ENCODE measurements around the gene CPM. TPM values are rescaled to one million over a fixed set of nuclear protein-coding genes. Genes with fewer than 3 reads are reported as not detected.

The CPM gene
- total RNA-seq, 6 experiments from 2014 or later, result 1.4 to 3.0 (median 2.3) TPM

DNA sequence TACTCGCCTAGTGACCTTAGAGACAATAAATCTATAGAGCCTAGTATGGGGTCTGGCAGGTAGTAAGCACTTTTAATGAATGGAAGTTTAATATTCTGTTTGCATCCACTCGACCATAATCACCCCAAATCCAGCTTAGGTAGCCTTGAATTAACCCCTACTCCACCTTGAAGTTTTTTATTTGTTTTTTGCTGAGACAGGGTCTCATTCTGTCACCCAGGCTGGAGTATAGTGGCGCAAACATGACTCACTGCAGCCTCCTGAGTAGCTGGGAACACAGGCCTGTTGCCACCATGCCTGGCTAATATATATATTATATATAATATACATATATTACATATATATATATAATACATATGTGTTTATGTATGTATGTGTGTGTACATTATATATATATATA, 86.2 kb downstream of the CPM start:
- H3K4me3 Mint-ChIP-seq, result no peak overlapping the region
- H3K4me1 Mint-ChIP-seq (ENCODE audit: low read depth), result peaks cover 6% of the 10 kb centered on the region; the same call in 1 of the 2 replicates
- H3K9me3 Mint-ChIP-seq, result peaks cover 9% of the 10 kb centered on the region
- TF ChIP-seq, protein P1, sequence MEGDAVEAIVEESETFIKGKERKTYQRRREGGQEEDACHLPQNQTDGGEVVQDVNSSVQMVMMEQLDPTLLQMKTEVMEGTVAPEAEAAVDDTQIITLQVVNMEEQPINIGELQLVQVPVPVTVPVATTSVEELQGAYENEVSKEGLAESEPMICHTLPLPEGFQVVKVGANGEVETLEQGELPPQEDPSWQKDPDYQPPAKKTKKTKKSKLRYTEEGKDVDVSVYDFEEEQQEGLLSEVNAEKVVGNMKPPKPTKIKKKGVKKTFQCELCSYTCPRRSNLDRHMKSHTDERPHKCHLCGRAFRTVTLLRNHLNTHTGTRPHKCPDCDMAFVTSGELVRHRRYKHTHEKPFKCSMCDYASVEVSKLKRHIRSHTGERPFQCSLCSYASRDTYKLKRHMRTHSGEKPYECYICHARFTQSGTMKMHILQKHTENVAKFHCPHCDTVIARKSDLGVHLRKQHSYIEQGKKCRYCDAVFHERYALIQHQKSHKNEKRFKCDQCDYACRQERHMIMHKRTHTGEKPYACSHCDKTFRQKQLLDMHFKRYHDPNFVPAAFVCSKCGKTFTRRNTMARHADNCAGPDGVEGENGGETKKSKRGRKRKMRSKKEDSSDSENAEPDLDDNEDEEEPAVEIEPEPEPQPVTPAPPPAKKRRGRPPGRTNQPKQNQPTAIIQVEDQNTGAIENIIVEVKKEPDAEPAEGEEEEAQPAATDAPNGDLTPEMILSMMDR (IDR thresholded peaks at IDR 0.05), result no peak
- H3K27ac Mint-ChIP-seq, result no peak overlapping the region
- no peak for DNase-seq
- H3K36me3 Mint-ChIP-seq (ENCODE audit: low read depth), result peaks cover 34% of the 10 kb centered on the region
- peaks cover 27% of the 10 kb centered on the region for H3K27me3 Mint-ChIP-seq (ENCODE audit: insufficient read depth)

DNA sequence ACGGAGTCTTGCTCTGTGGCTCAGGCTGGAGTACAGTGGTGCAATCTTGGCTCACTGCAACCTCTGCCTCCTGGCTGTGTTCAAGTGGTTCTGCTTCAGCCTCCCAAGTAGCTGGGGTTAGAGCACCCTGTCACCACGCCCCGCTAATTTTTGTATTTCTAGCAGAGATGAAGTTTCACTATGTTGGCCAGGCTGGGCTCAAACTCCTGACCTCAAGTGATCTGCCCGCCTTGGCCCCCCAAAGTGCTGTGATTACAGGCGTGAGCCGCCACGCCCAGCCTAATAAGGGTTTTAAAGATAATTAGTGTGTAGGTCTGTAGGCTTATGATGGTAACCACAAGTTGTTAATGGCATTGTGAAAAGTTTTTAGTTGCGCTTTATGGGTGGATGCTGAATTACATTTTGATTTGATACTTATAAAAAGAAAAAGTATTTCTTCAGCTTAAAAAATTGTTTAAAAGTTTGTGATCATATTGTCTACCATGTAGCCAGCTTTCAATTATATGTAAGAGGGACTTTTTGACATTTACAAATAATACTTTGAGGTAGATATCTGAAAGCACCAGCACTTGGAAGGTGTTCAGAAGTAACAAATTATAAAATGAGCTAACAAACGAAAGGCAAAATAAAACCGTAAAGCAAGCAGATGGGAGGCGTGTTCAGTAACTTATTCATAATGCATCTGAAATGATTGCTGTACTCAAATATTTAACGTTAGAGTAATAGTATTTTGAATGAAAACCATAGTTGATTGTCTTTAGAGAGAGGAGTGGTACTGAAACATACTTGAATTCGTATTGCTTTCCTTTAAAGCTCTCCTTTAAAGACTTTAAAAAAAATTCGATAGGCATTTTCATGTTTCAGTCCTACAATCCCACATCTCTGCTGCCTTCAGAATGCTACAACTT, 87.9 kb downstream of the CPM start:
- DNase-seq, result no peak
- TF ChIP-seq, protein P1 (IDR thresholded peaks at IDR 0.05), result no peak
- peaks cover 43% of the 10 kb centered on the region for H3K36me3 Mint-ChIP-seq (ENCODE audit: low read depth)
- H3K4me1 Mint-ChIP-seq (ENCODE audit: low read depth), result peaks cover 6% of the 10 kb centered on the region; the same call in 1 of the 2 replicates
- H3K4me3 Mint-ChIP-seq, result peak overlapping the region; percentile 2; the same call in 1 of the 2 replicates
- peaks cover 30% of the 10 kb centered on the region for H3K27me3 Mint-ChIP-seq (ENCODE audit: insufficient read depth)
- peaks cover 9% of the 10 kb centered on the region for H3K9me3 Mint-ChIP-seq
- H3K27ac Mint-ChIP-seq, result 0 out of 2 replicates have a peak overlapping the region, but pooled peaks have one; percentile 0

DNA sequence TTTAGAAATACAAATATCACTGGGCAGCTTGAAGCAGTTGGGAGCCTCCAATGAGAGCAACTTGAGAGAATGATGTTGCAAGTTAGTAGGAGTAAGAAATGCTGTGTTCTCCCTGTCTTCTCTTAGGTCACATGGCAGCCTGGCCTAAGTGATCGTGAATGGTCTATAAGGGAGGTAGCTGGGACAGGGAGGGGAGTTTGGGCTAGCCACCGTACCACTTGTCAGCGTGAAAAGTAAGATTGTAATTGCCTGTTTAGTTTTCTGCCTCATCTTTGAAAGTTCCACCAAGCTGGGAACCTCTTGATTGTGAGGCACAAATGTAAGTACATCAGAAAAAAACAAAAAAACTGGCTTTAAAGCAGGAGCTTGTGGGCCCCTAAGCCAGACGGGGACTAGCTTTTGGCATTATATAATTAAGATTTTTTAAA, 88.6 kb downstream of the CPM start:
- H3K36me3 Mint-ChIP-seq (ENCODE audit: low read depth), result peaks cover 47% of the 10 kb centered on the region
- peaks cover 8% of the 10 kb centered on the region; the same call in 1 of the 2 replicates for H3K4me1 Mint-ChIP-seq (ENCODE audit: low read depth)
- H3K9me3 Mint-ChIP-seq, result peaks cover 9% of the 10 kb centered on the region
- TF ChIP-seq, protein P1 (IDR thresholded peaks at IDR 0.05), result no peak
- no peak for DNase-seq
- peak overlapping the region; percentile 69 for H3K27ac Mint-ChIP-seq
- peaks cover 25% of the 10 kb centered on the region for H3K27me3 Mint-ChIP-seq (ENCODE audit: insufficient read depth)
- peak overlapping the region; percentile 39; the same call in 1 of the 2 replicates for H3K4me3 Mint-ChIP-seq

DNA sequence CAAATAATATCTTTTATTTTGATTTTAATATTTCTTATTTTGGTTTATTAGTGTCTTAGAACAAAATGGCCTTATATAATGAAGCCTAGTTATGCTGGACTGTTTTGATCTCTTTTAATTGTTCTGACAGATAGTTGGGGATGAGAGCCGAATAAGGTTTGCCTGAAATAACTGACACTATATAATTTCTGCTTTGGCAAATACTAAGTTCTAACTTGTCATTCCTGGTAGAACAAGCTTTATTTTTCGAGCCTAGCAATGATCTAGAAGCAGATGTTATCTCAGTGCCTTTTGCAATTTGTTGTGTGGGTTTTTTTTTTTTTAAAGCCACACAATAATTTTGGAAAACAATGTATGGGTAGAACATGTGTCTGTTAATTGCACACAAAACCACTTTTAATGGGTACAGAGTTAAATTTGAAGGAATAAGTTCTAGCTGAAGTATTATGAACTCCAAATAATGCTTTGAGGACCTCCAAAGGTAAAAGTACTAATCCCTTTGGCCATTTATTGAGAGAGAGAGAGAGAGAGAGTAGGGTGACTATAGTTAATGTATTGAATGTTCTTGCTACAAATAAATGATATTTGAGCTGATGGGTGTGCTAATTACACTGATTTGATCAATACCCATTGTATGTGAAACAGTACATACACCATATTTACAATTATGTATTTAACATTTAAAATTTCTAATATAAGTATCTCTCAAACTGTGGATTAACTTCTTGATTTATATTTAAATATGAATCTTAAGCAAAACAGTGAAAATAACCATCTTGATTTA, 90.0 kb downstream of the CPM start:
- Mint-ChIP-seq H3K4me3 (no peak overlapping the region; the same call in 1 of the 2 replicates), H3K27ac (no peak overlapping the region; the same call in 1 of the 2 replicates), H3K36me3 (ENCODE audit: low read depth) (peaks cover 57% of the 10 kb centered on the region), H3K4me1 (ENCODE audit: low read depth) (peaks cover 11% of the 10 kb centered on the region), H3K9me3 (peaks cover 9% of the 10 kb centered on the region), H3K27me3 (ENCODE audit: insufficient read depth) (peaks cover 23% of the 10 kb centered on the region)
- TF ChIP-seq, protein P1 (IDR thresholded peaks at IDR 0.05), result no peak
- no peak for DNase-seq

DNA sequence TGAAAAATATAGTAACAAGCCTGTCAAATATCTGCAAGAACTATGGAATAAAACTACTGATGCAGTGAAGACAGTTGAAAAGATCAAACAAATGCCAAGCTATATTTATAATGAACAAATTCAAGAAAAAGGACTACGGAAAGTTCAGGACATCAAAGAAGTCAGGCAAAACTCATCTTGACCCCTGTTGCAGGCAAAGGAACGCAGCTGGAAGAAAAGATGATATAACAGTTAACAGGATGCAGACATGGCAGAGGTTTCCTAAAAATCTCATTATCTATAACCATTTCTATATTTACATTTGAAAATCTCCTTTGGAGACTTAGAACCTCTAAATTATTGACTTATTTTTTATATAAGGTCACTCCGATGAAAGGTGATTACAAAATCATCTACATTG, 90.8 kb downstream of the CPM start:
- H3K4me3 Mint-ChIP-seq, result peak overlapping the region; percentile 39; the same call in 1 of the 2 replicates
- H3K27me3 Mint-ChIP-seq (ENCODE audit: insufficient read depth), result peaks cover 20% of the 10 kb centered on the region
- TF ChIP-seq, protein P1 (IDR thresholded peaks at IDR 0.05), result no peak
- DNase-seq, result no peak
- peaks cover 9% of the 10 kb centered on the region for H3K9me3 Mint-ChIP-seq
- H3K4me1 Mint-ChIP-seq (ENCODE audit: low read depth), result peaks cover 11% of the 10 kb centered on the region
- H3K27ac Mint-ChIP-seq, result no peak overlapping the region
- peaks cover 59% of the 10 kb centered on the region for H3K36me3 Mint-ChIP-seq (ENCODE audit: low read depth)
